Esophagus squamous epithelium (tissue), 4 donors: Measurements from ENCODE around the gene PLAAT1.

ENCODE experiments used
- POLR2A ChIP-seq, 4 donors: fragments of 450-650 bp; IDR thresholded peaks; one replicate each; pipeline ENCODE4 v1.6.1; 2017; ENCODE audit warnings: antibody characterized with exemption in 4 of 4, mild to moderate bottlenecking in 4 of 4, moderate library complexity in 3 of 4
- TF ChIP-seq, protein P1 (sequence below), 6 experiments: fragments of 450-650 bp in 4 of 6; fragments of 200-600 bp in 2 of 6; sonication (generic) in 2 of 6; IDR thresholded peaks; one replicate each; pipeline ENCODE4 v1.5.1; 2016 to 2019; ENCODE audit warnings: antibody characterized with exemption in 6 of 6, mild to moderate bottlenecking in 4 of 6, moderate library complexity in 4 of 6

DNA sequence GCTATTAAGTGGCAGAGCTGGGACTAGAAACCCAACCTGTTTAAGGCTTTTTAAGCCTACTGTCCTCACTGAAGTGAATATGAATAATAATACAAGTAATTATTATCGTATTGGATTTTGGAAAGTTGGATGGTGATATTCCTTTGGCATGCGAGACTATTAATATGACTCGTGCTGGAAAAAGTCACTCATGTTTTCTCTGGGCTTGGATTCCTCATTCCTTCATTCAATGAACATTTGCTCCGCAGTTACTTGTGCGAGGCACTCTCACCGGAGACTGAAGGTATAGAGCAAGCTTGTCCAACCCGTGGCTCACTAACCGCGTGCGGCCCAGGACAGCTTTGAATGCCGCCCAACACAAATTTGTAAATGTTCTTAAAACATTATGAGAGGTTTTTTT lies 694 bp downstream of the PLAAT1 start:
- TF ChIP-seq, protein P1, sequence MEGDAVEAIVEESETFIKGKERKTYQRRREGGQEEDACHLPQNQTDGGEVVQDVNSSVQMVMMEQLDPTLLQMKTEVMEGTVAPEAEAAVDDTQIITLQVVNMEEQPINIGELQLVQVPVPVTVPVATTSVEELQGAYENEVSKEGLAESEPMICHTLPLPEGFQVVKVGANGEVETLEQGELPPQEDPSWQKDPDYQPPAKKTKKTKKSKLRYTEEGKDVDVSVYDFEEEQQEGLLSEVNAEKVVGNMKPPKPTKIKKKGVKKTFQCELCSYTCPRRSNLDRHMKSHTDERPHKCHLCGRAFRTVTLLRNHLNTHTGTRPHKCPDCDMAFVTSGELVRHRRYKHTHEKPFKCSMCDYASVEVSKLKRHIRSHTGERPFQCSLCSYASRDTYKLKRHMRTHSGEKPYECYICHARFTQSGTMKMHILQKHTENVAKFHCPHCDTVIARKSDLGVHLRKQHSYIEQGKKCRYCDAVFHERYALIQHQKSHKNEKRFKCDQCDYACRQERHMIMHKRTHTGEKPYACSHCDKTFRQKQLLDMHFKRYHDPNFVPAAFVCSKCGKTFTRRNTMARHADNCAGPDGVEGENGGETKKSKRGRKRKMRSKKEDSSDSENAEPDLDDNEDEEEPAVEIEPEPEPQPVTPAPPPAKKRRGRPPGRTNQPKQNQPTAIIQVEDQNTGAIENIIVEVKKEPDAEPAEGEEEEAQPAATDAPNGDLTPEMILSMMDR (IDR thresholded peaks at IDR 0.05): no peak
- no peak for TF ChIP-seq POLR2A (IDR thresholded peaks at IDR 0.05)
